Cardiac fibroblast (primary cell): ENCODE data around the gene CASZ1.
A peak's percentile ranks its signal among the peaks of the same experiment; 100 is the strongest.

Source experiments
- DNase-seq, 2 donors: peaks; one replicate each; pipeline versions ENCODE4 v3.0.0 to v3.0.0-alpha.2; 2010; ENCODE audit warnings: low read depth in 2 of 2
- H3K4me3 ChIP-seq, 2 donors: replicated peaks in 1 of 2; 1 replicate in 1 of 2; 2 replicates in 1 of 2; pipeline ENCODE4 v1.5.1; 2011; ENCODE audit warnings: low read depth in 2 of 2, low read length in 2 of 2, mild to moderate bottlenecking in 2 of 2, moderate library complexity in 1 of 2
- CTCF ChIP-seq: IDR thresholded peaks from one replicate; pipeline ENCODE4 v1.5.1; 2011; ENCODE audit warnings: low read depth, mild to moderate bottlenecking, low read length, inconsistent platforms

CASZ1 gene

GRCh38 chr1:10690484-10690883, 106.0 kb downstream of the CASZ1 start:
- DNase-seq: no peak
- no peak overlapping the region for H3K4me3 ChIP-seq
- no peak for TF ChIP-seq CTCF

- DNase-seq: no peak
- no peak for TF ChIP-seq CTCF
- no peak overlapping the region for H3K4me3 ChIP-seq
These were observed 108.0 kb downstream of the CASZ1 start for GRCh38 chr1:10688409-10688786.

- peak; percentile 61 for DNase-seq
- no peak for TF ChIP-seq CTCF
- H3K4me3 ChIP-seq: no peak overlapping the region
These were observed 108.6 kb downstream of the CASZ1 start for GRCh38 chr1:10687782-10688408.

- TF ChIP-seq CTCF: no peak
- DNase-seq: no peak
- H3K4me3 ChIP-seq: no peak overlapping the region
These were observed 109.2 kb downstream of the CASZ1 start for GRCh38 chr1:10687251-10687651.

- TF ChIP-seq CTCF: no peak
- H3K4me3 ChIP-seq: no peak overlapping the region
- DNase-seq: no peak
These were observed 109.9 kb downstream of the CASZ1 start for GRCh38 chr1:10686404-10687040.

- no peak overlapping the region for H3K4me3 ChIP-seq
- peak in 1 of 2 donors; percentile 73 for DNase-seq
- no peak for TF ChIP-seq CTCF
These were observed 110.5 kb downstream of the CASZ1 start for GRCh38 chr1:10685808-10686403.
